Peyer's patch (tissue), 4 donors: Measurements from ENCODE around the gene UGT1A8. TPM values are rescaled to one million over a fixed set of nuclear protein-coding genes. Genes with fewer than 3 reads are reported as not detected.
"Not testable (repeated sequence)": the region's sequence is repeated elsewhere in the genome, so short reads cannot be mapped to it uniquely, and the experiment has no call there.

ENCODE experiments used
- DNase-seq, 3 donors: peaks; one replicate each; pipeline ENCODE4 v3.0.0-alpha.2; 2017 to 2019
- H3K27ac ChIP-seq, 4 donors: fragments of 200-600 bp; sonication (generic); one replicate each; pipeline ENCODE4 v1.5.1; 2016 to 2019
- H3K27me3 ChIP-seq, 2 donors: fragments of 200-600 bp; sonication (generic); one replicate each; pipeline ENCODE4 v1.5.1; 2019
- H3K36me3 ChIP-seq, 3 donors: fragments of 200-600 bp; sonication (generic); one replicate each; pipeline ENCODE4 v1.5.1; 2016 to 2019
- H3K4me1 ChIP-seq, 4 donors: fragments of 200-600 bp; sonication (generic); one replicate each; pipeline ENCODE4 v1.5.1; 2016 to 2019
- H3K4me3 ChIP-seq, 4 donors: fragments of 200-600 bp; sonication (generic); 1 replicate in 3 of 4; 2 replicates in 1 of 4; pipeline ENCODE4 v1.5.1; 2016 to 2019; ENCODE audit warnings: mild to moderate bottlenecking in 1 of 4
- H3K9me3 ChIP-seq, 4 donors: fragments of 200-600 bp; sonication (generic); one replicate each; pipeline ENCODE4 v1.5.1; 2016 to 2019; ENCODE audit warnings: mild to moderate bottlenecking in 1 of 4
- CTCF ChIP-seq, 6 experiments: fragments of 450-650 bp in 4 of 6; fragments of 200-600 bp in 2 of 6; sonication (generic) in 1 of 6; IDR thresholded peaks; one replicate each; pipeline ENCODE4 v1.5.1; 2017 to 2019; ENCODE audit warnings: antibody characterized with exemption in 6 of 6, mild to moderate bottlenecking in 3 of 6, moderate library complexity in 1 of 6
- POLR2A ChIP-seq, 2 donors: fragments of 450-650 bp; IDR thresholded peaks; one replicate each; pipeline ENCODE4 v1.5.1; 2017; ENCODE audit warnings: antibody characterized with exemption in 2 of 2, mild to moderate bottlenecking in 2 of 2, moderate library complexity in 2 of 2
- total RNA-seq, 4 donors: library from RNA; depleted of rRNA; stranded (reverse); fragments of >200 nt; gene quantifications; one replicate each; pipeline ENCODE4 v1.1.0, GENCODE V29; 2016

Gene UGT1A8
- total RNA-seq, 4 donors from 2014 or later, result 2.5 to 19.6 (median 10.5) TPM

DNA sequence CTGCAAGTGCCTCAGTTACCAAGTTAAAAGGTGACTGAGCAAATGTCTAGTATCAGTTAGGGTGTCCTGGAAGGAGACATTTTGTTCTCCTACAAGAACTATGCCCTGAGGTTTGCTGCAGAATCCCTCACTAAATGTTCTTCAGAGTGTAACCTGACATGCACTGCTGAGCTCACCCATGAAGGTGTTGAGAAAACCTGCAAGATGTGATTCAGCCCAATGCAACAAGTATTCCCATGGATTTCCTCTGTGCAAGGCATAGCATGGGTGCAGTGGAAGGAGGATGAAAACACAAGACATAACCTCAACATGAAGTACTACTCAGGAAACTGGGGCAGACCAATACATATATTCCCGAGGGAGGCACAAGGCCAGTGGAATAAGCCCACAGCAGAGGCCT, 15.4 kb upstream of the UGT1A8 start:
- H3K4me3 ChIP-seq, result no peak overlapping the region
- no peaks in the 10 kb centered on the region for H3K36me3 ChIP-seq
- TF ChIP-seq CTCF (IDR thresholded peaks at IDR 0.05) (no peak), POLR2A (IDR thresholded peaks at IDR 0.05) (no peak)
- DNase-seq, result no peak
- H3K27me3 ChIP-seq, result no peaks in the 10 kb centered on the region
- no peaks in the 10 kb centered on the region for H3K9me3 ChIP-seq
- H3K4me1 ChIP-seq, result no peaks in the 10 kb centered on the region
- no peak overlapping the region for H3K27ac ChIP-seq

GRCh38 chr2:233603520-233603919, 13.9 kb upstream of the UGT1A8 start:
- H3K36me3 ChIP-seq, result no peaks in the 10 kb centered on the region
- DNase-seq, result no peak
- H3K4me3 ChIP-seq, result no peak overlapping the region
- TF ChIP-seq CTCF (IDR thresholded peaks at IDR 0.05) (no peak), POLR2A (IDR thresholded peaks at IDR 0.05) (no peak)
- H3K27me3 ChIP-seq, result no peaks in the 10 kb centered on the region
- H3K4me1 ChIP-seq, result no peaks in the 10 kb centered on the region
- H3K27ac ChIP-seq, result no peak overlapping the region
- H3K9me3 ChIP-seq, result no peaks in the 10 kb centered on the region

DNA sequence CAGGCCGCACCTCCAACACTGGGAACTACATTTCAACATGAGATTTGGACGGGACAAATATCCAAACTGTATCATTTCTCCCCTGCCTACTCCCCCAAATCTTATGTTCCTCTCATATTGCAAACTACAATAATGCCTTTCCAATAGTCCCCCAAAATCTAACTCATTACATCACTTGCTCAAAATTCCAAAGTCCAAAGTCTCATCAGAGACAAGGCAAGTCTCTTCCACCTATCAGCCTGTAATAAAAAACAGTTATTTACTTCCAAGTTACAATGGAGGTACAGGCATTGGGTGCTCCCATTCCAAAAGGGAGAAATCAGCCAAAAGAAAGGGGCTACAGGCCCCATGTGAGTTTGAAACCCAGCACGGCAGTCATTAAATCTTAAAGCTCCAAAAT, 12.6 kb upstream of the UGT1A8 start:
- no peaks in the 10 kb centered on the region for H3K4me1 ChIP-seq
- no peak overlapping the region for H3K27ac ChIP-seq
- H3K27me3 ChIP-seq, result no peaks in the 10 kb centered on the region
- no peaks in the 10 kb centered on the region for H3K9me3 ChIP-seq
- DNase-seq, result no peak
- no peaks in the 10 kb centered on the region for H3K36me3 ChIP-seq
- TF ChIP-seq POLR2A (IDR thresholded peaks at IDR 0.05) (no peak), CTCF (IDR thresholded peaks at IDR 0.05) (no peak)
- no peak overlapping the region for H3K4me3 ChIP-seq

GRCh38 chr2:233605680-233606079, 11.8 kb upstream of the UGT1A8 start:
- H3K4me1 ChIP-seq, result no peaks in the 10 kb centered on the region

GRCh38 chr2:233611284-233611683, 6.1 kb upstream of the UGT1A8 start:
- DNase-seq, result no peak
- TF ChIP-seq POLR2A (IDR thresholded peaks at IDR 0.05) (no peak), CTCF (IDR thresholded peaks at IDR 0.05) (no peak)

More at GRCh38 chr2:233605680-233606079, 11.8 kb upstream of the UGT1A8 start:
- no peaks in the 10 kb centered on the region for H3K9me3 ChIP-seq
- no peaks in the 10 kb centered on the region for H3K36me3 ChIP-seq
- H3K27me3 ChIP-seq, result no peaks in the 10 kb centered on the region
- TF ChIP-seq POLR2A (IDR thresholded peaks at IDR 0.05) (no peak), CTCF (IDR thresholded peaks at IDR 0.05) (no peak)
- no peak overlapping the region for H3K4me3 ChIP-seq
- no peak for DNase-seq
- H3K27ac ChIP-seq, result no peak overlapping the region

GRCh38 chr2:233620204-233620603, 2.8 kb downstream of the UGT1A8 start:
- Histone ChIP-seq H3K36me3 (no peaks in the 10 kb centered on the region), H3K27me3 (no peaks in the 10 kb centered on the region), H3K27ac (no peak overlapping the region), H3K9me3 (no peaks in the 10 kb centered on the region), H3K4me3 (no peak overlapping the region), H3K4me1 (no peaks in the 10 kb centered on the region)
- DNase-seq, result no peak
- no peak for TF ChIP-seq POLR2A (IDR thresholded peaks at IDR 0.05)
- TF ChIP-seq CTCF (IDR thresholded peaks at IDR 0.05), result no peak

More at GRCh38 chr2:233611284-233611683, 6.1 kb upstream of the UGT1A8 start:
- Histone ChIP-seq H3K9me3 (no peaks in the 10 kb centered on the region), H3K27ac (no peak overlapping the region), H3K36me3 (no peaks in the 10 kb centered on the region), H3K27me3 (no peaks in the 10 kb centered on the region), H3K4me3 (no peak overlapping the region), H3K4me1 (no peaks in the 10 kb centered on the region)

DNA sequence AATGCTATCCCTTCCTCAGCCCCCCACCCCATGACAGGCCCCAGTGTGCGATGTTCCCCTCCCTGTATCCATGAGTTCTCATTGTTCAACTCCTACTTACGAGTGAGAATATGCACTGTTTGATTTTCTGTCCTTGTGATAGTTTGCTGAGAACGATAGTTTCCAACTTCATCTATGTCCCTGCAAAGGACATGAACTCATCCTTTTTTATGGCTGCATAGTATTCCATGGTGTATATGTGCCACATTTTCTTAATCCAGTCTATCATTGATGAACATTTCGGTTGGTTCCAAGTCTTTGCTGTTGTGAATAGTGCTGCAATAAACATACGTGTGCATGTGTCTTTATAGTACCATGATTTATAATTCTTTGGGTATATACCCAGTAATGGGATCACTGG, 4.4 kb downstream of the UGT1A8 start:
- H3K9me3 ChIP-seq, H3K4me3 ChIP-seq, H3K4me1 ChIP-seq, H3K36me3 ChIP-seq, DNase-seq, H3K27me3 ChIP-seq, H3K27ac ChIP-seq: not testable (repeated sequence)
